Raji (cell line): Measurements from ENCODE around the gene SLC16A11.

Source experiments
- POLR2A ChIP-seq: IDR thresholded peaks from 2 replicates; pipeline ENCODE4 v1.6.1; 2011; ENCODE audit warnings: low read depth, low read length, control low read depth; ENCODE audit not compliant: insufficient read depth

SLC16A11 gene

GRCh38 chr17:7004398-7005253, 39.3 kb downstream of the SLC16A11 start:
- no peak for TF ChIP-seq POLR2A

GRCh38 chr17:7003745-7004144, 40.1 kb downstream of the SLC16A11 start:
- TF ChIP-seq POLR2A: no peak

- no peak for TF ChIP-seq POLR2A
These were observed 41.4 kb downstream of the SLC16A11 start for GRCh38 chr17:7002288-7003047.

DNA sequence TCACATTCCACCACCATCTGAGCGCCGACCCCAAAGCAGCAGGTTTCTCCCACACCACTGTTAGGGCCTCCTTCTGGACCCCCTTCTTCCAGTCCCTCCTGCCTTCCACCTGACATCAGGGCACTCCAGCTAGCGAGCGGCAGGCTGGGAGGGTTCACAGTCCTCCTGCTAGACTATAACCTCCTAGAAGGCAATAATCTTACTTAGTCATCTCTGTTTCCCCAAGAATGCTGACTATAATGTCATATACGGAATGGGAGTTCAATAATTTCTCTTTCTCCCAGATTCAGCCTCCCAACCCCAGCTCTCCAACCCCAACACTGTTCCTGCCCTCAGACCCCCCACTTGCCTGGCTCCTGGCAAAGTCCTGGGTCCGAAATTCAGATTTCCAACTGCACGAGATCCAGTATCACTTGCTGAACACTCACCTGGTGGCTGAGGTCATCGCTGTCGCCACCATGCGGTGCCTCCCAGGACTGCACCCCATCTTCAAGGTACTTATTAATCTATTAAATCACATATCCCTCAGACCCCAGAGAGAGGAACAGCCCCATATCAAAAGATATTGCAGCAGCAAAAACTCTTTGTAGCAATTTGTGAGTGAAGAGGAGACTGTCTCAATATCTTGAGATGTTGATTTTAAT, 42.5 kb downstream of the SLC16A11 start:
- no peak for TF ChIP-seq POLR2A

- TF ChIP-seq POLR2A: no peak
These were observed 44.9 kb downstream of the SLC16A11 start for GRCh38 chr17:6998855-6999508.

DNA sequence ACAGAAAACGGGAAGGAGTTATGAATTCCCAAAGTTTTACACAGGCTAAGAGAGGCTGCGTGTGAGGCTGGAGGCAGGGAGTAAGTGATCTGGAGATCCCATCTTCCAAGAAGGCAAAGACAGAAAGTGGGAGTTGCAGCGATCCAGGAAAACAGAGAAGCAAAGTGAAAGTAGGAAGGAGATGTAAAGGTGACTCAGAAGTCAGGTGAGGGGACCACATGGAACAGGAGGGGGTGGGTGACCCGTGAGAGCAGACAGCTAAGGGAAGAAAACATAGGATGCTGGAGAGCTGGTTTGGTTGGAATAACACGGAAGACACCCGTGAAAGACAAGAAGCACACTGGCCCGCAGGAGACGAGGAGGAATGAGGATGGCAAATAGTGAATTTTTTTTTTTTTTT, 46.7 kb downstream of the SLC16A11 start:
- TF ChIP-seq POLR2A: no peak

GRCh38 chr17:6996256-6997011, 47.5 kb downstream of the SLC16A11 start:
- no peak for TF ChIP-seq POLR2A

DNA sequence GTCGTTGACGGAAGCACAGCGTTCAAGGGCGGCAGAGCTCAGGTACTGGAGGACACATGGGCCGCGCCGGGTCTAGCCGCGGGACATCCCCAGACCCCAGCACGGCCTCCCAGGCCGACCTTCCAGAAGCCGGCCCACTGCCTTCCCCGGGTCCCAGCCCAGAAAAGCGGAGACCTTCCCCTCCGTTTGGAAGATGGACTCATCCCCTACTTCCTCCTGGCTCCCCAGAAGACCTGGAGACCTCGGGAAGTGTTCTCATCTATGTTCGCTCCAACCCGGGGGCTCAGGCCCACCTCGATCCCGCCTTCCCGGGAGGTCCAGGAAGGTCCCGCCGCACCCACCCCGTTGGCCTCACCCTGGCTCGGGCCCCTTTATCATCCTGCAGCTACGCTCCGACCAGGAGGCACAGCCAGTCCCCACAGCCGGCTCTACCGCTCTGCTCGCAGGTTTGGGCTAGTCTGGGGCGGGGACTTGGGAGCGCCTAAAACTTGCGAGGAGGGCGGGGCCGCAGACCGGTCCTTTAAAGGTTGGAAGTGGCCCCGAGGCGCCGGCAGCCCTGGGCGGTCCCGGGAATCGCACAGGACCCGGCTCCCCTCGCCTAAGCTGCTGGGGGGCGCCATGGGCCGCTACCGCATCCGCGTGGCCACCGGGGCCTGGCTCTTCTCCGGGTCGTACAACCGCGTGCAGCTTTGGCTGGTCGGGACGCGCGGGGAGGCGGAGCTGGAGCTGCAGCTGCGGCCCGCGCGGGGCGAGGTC, 48.2 kb downstream of the SLC16A11 start, which contains the start of gene ALOX12:
TSS of gene ALOX12 (plus strand) at position 550 of the 756 bp plus-strand sequence. CDS start at position 619, 69 bp downstream.
- no peak for TF ChIP-seq POLR2A

DNA sequence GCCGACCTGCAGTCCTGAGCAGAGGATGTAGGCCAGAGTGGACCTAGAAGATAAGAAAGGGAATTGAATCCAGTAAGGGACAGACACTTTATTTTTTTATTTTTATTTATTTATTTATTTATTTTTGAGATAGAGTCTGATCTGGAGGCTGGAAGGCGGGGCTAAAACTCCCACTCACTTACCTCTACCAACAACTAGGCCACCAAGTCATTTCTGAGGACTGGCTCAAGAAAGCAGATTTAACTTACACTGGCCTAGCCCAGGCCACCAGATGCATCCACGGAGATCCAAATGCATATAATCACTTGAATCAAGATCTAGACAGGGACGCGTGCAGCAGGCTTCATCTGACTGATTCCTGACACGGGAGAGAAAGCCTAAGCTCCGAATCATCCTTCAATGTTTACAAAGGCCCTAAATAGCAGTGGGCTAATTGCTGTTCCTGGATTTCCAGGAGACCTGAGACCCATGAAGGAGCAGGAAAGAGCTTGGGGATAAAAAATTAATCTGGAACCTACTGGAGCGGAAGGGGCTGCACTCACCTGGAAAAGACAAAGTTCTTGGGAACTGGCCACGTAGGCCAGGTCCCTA, 49.1 kb downstream of the SLC16A11 start:
- no peak for TF ChIP-seq POLR2A

- no peak for TF ChIP-seq POLR2A
These were observed 49.7 kb downstream of the SLC16A11 start for GRCh38 chr17:6994118-6994598.
